Neural cell (in vitro differentiated cells): Measurements from ENCODE around the gene ZFYVE28.

Source experiments
- EP300 ChIP-seq: fragments of 450-650 bp; conservative IDR thresholded peaks from 2 replicates; pipeline ENCODE4 v1.6.1; 2014; ENCODE audit warnings: antibody characterized with exemption, mild to moderate bottlenecking, moderate library complexity; ENCODE audit not compliant: poor library complexity, severe bottlenecking
- EZH2 ChIP-seq: fragments of 200-600, 300-800 bp; shearing (Covaris generic), sonication (generic); IDR thresholded peaks from 2 replicates; pipeline ENCODE4 v1.6.1; 2014; ENCODE audit warnings: antibody characterized with exemption, low read length, borderline replicate concordance, mild to moderate bottlenecking; ENCODE audit not compliant: insufficient read depth, poor library complexity, severe bottlenecking
- MXI1 ChIP-seq: fragments of 450-650 bp; conservative IDR thresholded peaks from 2 replicates; pipeline ENCODE4 v1.6.1; 2014; ENCODE audit warnings: antibody characterized with exemption, mild to moderate bottlenecking; ENCODE audit not compliant: poor library complexity, severe bottlenecking
- POLR2AphosphoS5 ChIP-seq: IDR thresholded peaks from 2 replicates; pipeline ENCODE4 v1.6.1; 2012
- TF ChIP-seq, protein P1 (sequence below): fragments of 450-650 bp; IDR thresholded peaks from 2 replicates; pipeline ENCODE4 v1.5.1; 2014; ENCODE audit warnings: antibody characterized with exemption, mild to moderate bottlenecking, moderate library complexity; ENCODE audit not compliant: poor library complexity, severe bottlenecking

DNA sequence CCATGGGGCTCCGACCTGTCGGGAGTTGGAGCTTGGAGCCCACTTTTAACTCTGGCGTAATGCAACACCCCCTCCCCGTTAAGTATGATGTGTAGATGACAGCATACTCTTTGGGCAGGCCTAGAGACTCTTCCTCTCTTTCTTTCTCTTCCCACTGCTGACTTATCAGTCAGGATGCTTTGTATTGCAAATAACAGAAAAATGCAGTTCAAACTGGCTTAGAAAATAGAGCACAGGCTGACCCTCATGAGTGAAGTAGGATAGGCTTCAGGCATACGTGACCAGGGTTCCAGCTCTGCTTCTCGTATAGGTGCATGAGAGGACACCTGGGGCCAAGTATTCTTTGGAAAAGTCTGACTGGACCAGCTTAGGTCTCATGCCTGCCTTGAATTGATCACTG lies 27.1 kb upstream of the ZFYVE28 start:
- TF ChIP-seq POLR2AphosphoS5 (no peak), MXI1 (no peak), EP300 (no peak), EZH2 (no peak)
- TF ChIP-seq, protein P1, sequence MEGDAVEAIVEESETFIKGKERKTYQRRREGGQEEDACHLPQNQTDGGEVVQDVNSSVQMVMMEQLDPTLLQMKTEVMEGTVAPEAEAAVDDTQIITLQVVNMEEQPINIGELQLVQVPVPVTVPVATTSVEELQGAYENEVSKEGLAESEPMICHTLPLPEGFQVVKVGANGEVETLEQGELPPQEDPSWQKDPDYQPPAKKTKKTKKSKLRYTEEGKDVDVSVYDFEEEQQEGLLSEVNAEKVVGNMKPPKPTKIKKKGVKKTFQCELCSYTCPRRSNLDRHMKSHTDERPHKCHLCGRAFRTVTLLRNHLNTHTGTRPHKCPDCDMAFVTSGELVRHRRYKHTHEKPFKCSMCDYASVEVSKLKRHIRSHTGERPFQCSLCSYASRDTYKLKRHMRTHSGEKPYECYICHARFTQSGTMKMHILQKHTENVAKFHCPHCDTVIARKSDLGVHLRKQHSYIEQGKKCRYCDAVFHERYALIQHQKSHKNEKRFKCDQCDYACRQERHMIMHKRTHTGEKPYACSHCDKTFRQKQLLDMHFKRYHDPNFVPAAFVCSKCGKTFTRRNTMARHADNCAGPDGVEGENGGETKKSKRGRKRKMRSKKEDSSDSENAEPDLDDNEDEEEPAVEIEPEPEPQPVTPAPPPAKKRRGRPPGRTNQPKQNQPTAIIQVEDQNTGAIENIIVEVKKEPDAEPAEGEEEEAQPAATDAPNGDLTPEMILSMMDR, result no peak
